ENCODE data around the gene SREK1IP1.

Gene SREK1IP1

DNA sequence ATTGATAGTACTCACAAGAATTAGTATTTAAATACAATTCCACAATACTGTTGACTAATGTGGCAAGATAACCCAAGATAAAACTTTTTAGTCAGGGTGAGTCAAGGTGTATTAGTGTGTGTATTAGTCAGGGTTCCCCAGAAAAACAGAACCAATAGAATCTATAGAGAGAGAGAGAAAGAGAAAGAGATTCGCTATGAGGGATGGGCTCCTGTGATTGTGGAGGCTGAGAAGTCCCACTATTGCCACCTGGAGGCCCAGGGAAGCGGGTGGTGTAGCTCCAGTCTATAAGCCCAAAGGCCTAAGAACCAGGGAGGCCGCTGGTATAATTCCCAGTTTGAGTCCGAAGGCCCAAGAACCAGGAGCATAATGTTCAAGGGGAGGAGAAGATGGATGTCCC, 88.2 kb downstream of the SREK1IP1 start:
- no peak for DNase-seq

DNA sequence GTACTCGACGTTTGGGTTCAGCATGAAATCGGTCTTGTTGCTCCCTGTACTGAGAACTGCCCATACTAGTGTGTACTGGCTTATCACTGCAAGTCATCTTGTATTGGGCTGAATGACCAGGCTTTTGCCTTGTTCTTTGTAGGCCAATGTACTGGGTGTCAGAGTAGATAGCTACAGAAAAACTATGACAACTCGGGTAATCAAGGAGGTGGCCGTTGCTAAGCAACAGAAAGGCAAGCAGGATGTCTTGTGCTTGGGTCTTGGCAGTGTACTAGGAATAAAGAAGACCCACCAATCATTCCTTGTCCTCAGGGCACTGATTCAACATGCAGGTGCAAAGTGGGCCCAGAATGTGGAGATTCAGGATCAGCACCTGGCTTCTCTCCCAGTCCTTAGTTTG, 90.1 kb downstream of the SREK1IP1 start:
- DNase-seq, result no peak

DNA sequence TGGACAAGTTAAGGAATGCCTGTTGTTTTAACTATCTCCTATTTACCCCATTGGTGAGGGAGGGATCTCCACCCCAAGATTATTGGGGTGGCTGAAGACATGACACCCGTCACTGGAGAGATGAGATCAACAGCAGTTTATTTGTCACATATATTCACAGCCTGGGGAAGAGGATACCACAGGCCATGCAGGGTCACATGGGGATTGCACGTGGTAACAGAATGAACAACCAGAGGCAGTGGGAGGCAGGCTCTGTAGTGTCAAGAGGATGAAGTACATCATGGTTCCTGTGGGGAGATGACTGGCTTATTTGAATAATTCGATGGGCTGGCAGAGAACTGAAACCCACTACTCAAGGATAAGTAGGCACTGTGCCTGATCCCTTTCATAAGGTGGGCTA, 96.8 kb downstream of the SREK1IP1 start:
- DNase-seq, result no peak

DNA sequence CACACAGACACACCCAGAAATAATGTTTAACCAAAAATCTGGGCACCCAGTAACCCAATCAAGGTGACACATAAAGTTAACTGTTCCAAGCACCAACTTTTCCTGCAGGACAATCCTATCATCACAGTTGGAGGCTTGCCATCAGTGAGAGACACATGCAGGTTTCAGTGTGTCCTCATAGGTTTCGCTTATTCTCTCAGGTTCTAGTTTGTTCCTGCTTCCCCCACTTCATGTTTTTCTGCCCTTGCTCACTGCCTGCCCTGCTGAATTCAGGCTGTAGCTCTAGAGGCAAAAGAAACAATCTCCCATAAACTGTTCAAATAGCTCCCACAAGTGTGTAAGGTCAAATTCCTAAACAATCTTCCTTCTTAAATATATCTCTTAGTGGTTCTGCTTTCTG, 98.2 kb downstream of the SREK1IP1 start:
- no peak for DNase-seq

All from activated effector memory CD4-positive, alpha-beta T cell treated with anti-CD3 and anti-CD28 coated beads, Interleukin-2, amount 50 U/mL, for 16 hours (primary cell).